A549 (cell line): ENCODE measurements around the gene CPEB4. TPM values are rescaled to one million over a fixed set of nuclear protein-coding genes. Genes with fewer than 3 reads are reported as not detected.
A peak's percentile ranks its signal among the peaks of the same experiment; 100 is the strongest.

ENCODE experiments used
- ATOH8 ChIP-seq: fragments of 250-450 bp; sonication (Bioruptor Pico); IDR thresholded peaks from 2 replicates; pipeline ENCODE4 v1.5.0; 2020; ENCODE audit warnings: low read depth, mild to moderate bottlenecking, moderate library complexity
- BCL3 ChIP-seq: fragments of >200 bp; sonication (Bioruptor Twin); formaldehyde crosslinking; IDR thresholded peaks from 3 replicates; pipeline ENCODE4 v1.6.1; 2016
- BHLHE40 ChIP-seq: IDR thresholded peaks from 2 replicates; pipeline ENCODE4 v1.6.1; 2012; ENCODE audit warnings: low read depth, low read length, inconsistent platforms
- CBX8 ChIP-seq: fragments of 200-600 bp; sonication (generic); IDR thresholded peaks from 2 replicates; pipeline ENCODE4 v1.6.1; 2016
- CEBPB ChIP-seq, 2 experiments: fragments of >200 bp in 1 of 2; sonication (Bioruptor Twin) in 1 of 2; formaldehyde crosslinking in 1 of 2; IDR thresholded peaks; 2 replicates each; pipeline ENCODE4 v1.6.1; 2012 to 2016
- CHD2 ChIP-seq: fragments of 150-350 bp; IDR thresholded peaks from 2 replicates; pipeline ENCODE4 v1.6.1; 2014; ENCODE audit warnings: low read length; ENCODE audit not compliant: partially characterized antibody
- CHD4 ChIP-seq: fragments of 200-600 bp; sonication (generic); IDR thresholded peaks from 2 replicates; pipeline ENCODE4 v1.6.1; 2016; ENCODE audit warnings: antibody characterized with exemption, mild to moderate bottlenecking, borderline replicate concordance
- EHF ChIP-seq: fragments of 250-450 bp; sonication (Bioruptor Pico); IDR thresholded peaks from 2 replicates; pipeline ENCODE4 v1.5.0; 2020; ENCODE audit warnings: mild to moderate bottlenecking
- EHMT2 ChIP-seq: fragments of 200-600 bp; sonication (generic); IDR thresholded peaks from 2 replicates; pipeline ENCODE4 v1.6.1; 2016; ENCODE audit warnings: antibody characterized with exemption, low read depth, mild to moderate bottlenecking, moderate library complexity
- ELK1 ChIP-seq: fragments of 150-350 bp; IDR thresholded peaks from 2 replicates; pipeline ENCODE4 v1.6.1; 2014; ENCODE audit warnings: low read depth, mild to moderate bottlenecking, low read length
- EP300 ChIP-seq, 2 experiments: fragments of >200 bp; sonication (Bioruptor Twin); formaldehyde crosslinking; IDR thresholded peaks; 2 replicates in 1 of 2; 3 replicates in 1 of 2; pipeline ENCODE4 v1.6.1; 2016 to 2017
- FOSL2 ChIP-seq, 2 experiments: fragments of 450-650 bp in 1 of 2; fragments of >200 bp in 1 of 2; sonication (Bioruptor Twin) in 1 of 2; formaldehyde crosslinking; IDR thresholded peaks; 2 replicates each; pipeline versions ENCODE4 v1.5.0 to v1.6.1; 2016 to 2020; ENCODE audit warnings: mild to moderate bottlenecking in 1 of 2, moderate library complexity in 1 of 2
- GATA3 ChIP-seq: IDR thresholded peaks from 2 replicates; pipeline ENCODE4 v1.6.1; 2012; ENCODE audit warnings: borderline replicate concordance
- HDAC2 ChIP-seq: fragments of 200-600 bp; sonication (generic); IDR thresholded peaks from 2 replicates; pipeline ENCODE4 v1.6.1; 2016
- HEYL ChIP-seq: fragments of 250-450 bp; sonication (Bioruptor Pico); IDR thresholded peaks from 2 replicates; pipeline ENCODE4 v1.8.0; 2021; ENCODE audit warnings: mild to moderate bottlenecking, moderate library complexity
- HMGXB4 ChIP-seq: fragments of 250-450 bp; sonication (Bioruptor Pico); IDR thresholded peaks from 2 replicates; pipeline ENCODE4 v1.5.0; 2021; ENCODE audit warnings: mild to moderate bottlenecking, moderate library complexity, borderline replicate concordance
- HOXA7 ChIP-seq: fragments of 250-450 bp; sonication (Bioruptor Pico); IDR thresholded peaks from 2 replicates; pipeline ENCODE4 v1.5.0; 2020; ENCODE audit warnings: mild to moderate bottlenecking, moderate library complexity
- HOXB5 ChIP-seq: fragments of 250-450 bp; sonication (Bioruptor Pico); IDR thresholded peaks from 2 replicates; pipeline ENCODE4 v1.5.0; 2020; ENCODE audit warnings: mild to moderate bottlenecking, moderate library complexity
- JUN ChIP-seq, 2 experiments: fragments of >200 bp; sonication (Bioruptor Twin); formaldehyde crosslinking; IDR thresholded peaks; 2 replicates in 1 of 2; 3 replicates in 1 of 2; pipeline ENCODE4 v1.6.1; 2016 to 2017
- KDM1A ChIP-seq: fragments of 200-600 bp; sonication (generic); IDR thresholded peaks from 2 replicates; pipeline ENCODE4 v1.6.1; 2016; ENCODE audit warnings: low read depth, mild to moderate bottlenecking
- MAFK ChIP-seq: fragments of 450-650 bp; IDR thresholded peaks from 2 replicates; pipeline ENCODE4 v1.6.1; 2014; ENCODE audit not compliant: partially characterized antibody
- MYC ChIP-seq: IDR thresholded peaks from 2 replicates; pipeline ENCODE4 v1.6.1; 2012; ENCODE audit warnings: mild to moderate bottlenecking, inconsistent platforms, low read length, improper control_type of control experiment, borderline replicate concordance
- NFE2L2 ChIP-seq: fragments of 150-350 bp; conservative IDR thresholded peaks from 2 replicates; pipeline ENCODE4 v1.6.1; 2014; ENCODE audit warnings: low read length
- NPAS2 ChIP-seq: fragments of 250-450 bp; sonication (Bioruptor Pico); IDR thresholded peaks from 2 replicates; pipeline ENCODE4 v1.8.0; 2022; ENCODE audit warnings: mild to moderate bottlenecking, moderate library complexity, borderline replicate concordance
- NR3C1 ChIP-seq: fragments of >200 bp; sonication (Bioruptor Twin); formaldehyde crosslinking; IDR thresholded peaks from 3 replicates; pipeline ENCODE4 v1.6.1; 2017
- PBX3 ChIP-seq: IDR thresholded peaks from 2 replicates; pipeline ENCODE4 v1.6.1; 2012
- PHF8 ChIP-seq: fragments of 200-600 bp; sonication (generic); IDR thresholded peaks from 2 replicates; pipeline ENCODE4 v1.6.1; 2016; ENCODE audit warnings: low read depth, mild to moderate bottlenecking, antibody characterized with exemption, moderate library complexity, borderline replicate concordance
- POLR2A ChIP-seq: IDR thresholded peaks from 2 replicates; pipeline ENCODE4 v1.6.1; 2012; ENCODE audit warnings: mild to moderate bottlenecking, low read length
- RAD21 ChIP-seq, 2 experiments: fragments of >200 bp in 1 of 2; sonication (Bioruptor Twin) in 1 of 2; formaldehyde crosslinking in 1 of 2; IDR thresholded peaks in 1 of 2; conservative IDR thresholded peaks in 1 of 2; 2 replicates in 1 of 2; 3 replicates in 1 of 2; pipeline ENCODE4 v1.6.1; 2012 to 2018; ENCODE audit warnings: inconsistent platforms in 1 of 2
- RARB ChIP-seq: fragments of 250-450 bp; sonication (Bioruptor Pico); IDR thresholded peaks from 2 replicates; pipeline ENCODE4 v1.8.0; 2021; ENCODE audit warnings: mild to moderate bottlenecking, moderate library complexity
- RFX5 ChIP-seq: fragments of 450-650 bp; IDR thresholded peaks from 2 replicates; pipeline ENCODE4 v1.7.1; 2014; ENCODE audit warnings: antibody characterized with exemption, mild to moderate bottlenecking, moderate library complexity
- RNF2 ChIP-seq: fragments of 200-600 bp; sonication (generic); IDR thresholded peaks from 2 replicates; pipeline ENCODE4 v1.6.1; 2016; ENCODE audit warnings: low read depth, mild to moderate bottlenecking, antibody characterized with exemption, moderate library complexity, borderline replicate concordance
- USF2 ChIP-seq: fragments of 450-650 bp; IDR thresholded peaks from 2 replicates; pipeline ENCODE4 v1.6.1; 2014; ENCODE audit warnings: antibody characterized with exemption
- ZC3H11A ChIP-seq: fragments of 450-650 bp; IDR thresholded peaks from 2 replicates; pipeline ENCODE4 v1.6.1; 2014; ENCODE audit warnings: antibody characterized with exemption, mild to moderate bottlenecking
- ZFP36 ChIP-seq: fragments of 450-650 bp; IDR thresholded peaks from 2 replicates; pipeline ENCODE4 v1.6.1; 2014; ENCODE audit warnings: borderline replicate concordance; ENCODE audit not compliant: partially characterized antibody
- polyA plus RNA-seq, 4 experiments: library from polyadenylated mRNA; depleted of rRNA in 3 of 4; stranded (reverse); fragments of >200 nt; fragmentation: RNase III in 1 of 4; extraction: RNeasy Plus Mini Kit Qiagen cat#74134 plus additional on column Dnase treatment in 1 of 4; gene quantifications; 2 replicates in 3 of 4; 3 replicates in 1 of 4; pipeline ENCODE4 v1.2.3, GENCODE V29; 2011 to 2017

Gene CPEB4
- polyA plus RNA-seq, 2 of the 4 experiments (the other 2 are of a cell fraction) = 11.4 to 50.0 TPM

GRCh38 chr5:173969167-173970049, 81.3 kb downstream of the CPEB4 start (continued):
- TF ChIP-seq BHLHE40 = 0 out of 2 replicates have a peak, but pooled peaks have one; percentile 13
- TF ChIP-seq FOSL2 (IDR thresholded peaks at IDR 0.05) = peak; percentile 65; the same call in 1 of the 2 replicates
- TF ChIP-seq FOSL2 (CRISPR knock-in tag; IDR thresholded peaks at IDR 0.05) = peak; percentile 90
- no peak for TF ChIP-seq NR3C1
- peak; percentile 26; the same call in 1 of the 2 replicates for TF ChIP-seq USF2
- peak; percentile 74; the same call in 1 of the 3 replicates for TF ChIP-seq BCL3
- TF ChIP-seq HDAC2 = no peak
- TF ChIP-seq EHF = no peak
- TF ChIP-seq ELK1 = no peak
- no peak for TF ChIP-seq ZC3H11A
- TF ChIP-seq HOXB5 (CRISPR knock-in tag) = peak; percentile 60; the same call in 1 of the 2 replicates
- TF ChIP-seq CEBPB (IDR thresholded peaks at IDR 0.05) = peak in 1 of 2 experiments; percentile 71; a peak in 2 of 4 replicates
- TF ChIP-seq HEYL (CRISPR knock-in tag) = peak; percentile 66; the same call in 1 of the 2 replicates
- peak; percentile 59; the same call in 1 of the 2 replicates for TF ChIP-seq NFE2L2
- 0 out of 2 replicates have a peak, but pooled peaks have one; percentile 14 for TF ChIP-seq NPAS2 (CRISPR knock-in tag)
- no peak for TF ChIP-seq RNF2
- TF ChIP-seq CHD2 = no peak
- TF ChIP-seq EHMT2 = no peak
- TF ChIP-seq EP300 (IDR thresholded peaks at IDR 0.05) = peak; percentile 77 to 78; a peak in 2 of 5 replicates
- TF ChIP-seq RFX5 = no peak
- 0 out of 2 replicates have a peak, but pooled peaks have one; percentile 66 for TF ChIP-seq ATOH8 (CRISPR knock-in tag)
- no peak for TF ChIP-seq KDM1A
- TF ChIP-seq ZFP36 = no peak
- no peak for TF ChIP-seq PHF8
- TF ChIP-seq MAFK = peak; percentile 100
- no peak for TF ChIP-seq RARB (CRISPR knock-in tag)
- TF ChIP-seq HMGXB4 (CRISPR knock-in tag) = no peak
- TF ChIP-seq POLR2A = no peak
- TF ChIP-seq CHD4 = no peak
- TF ChIP-seq PBX3 = no peak
- peak; percentile 78 to 83 for TF ChIP-seq JUN (IDR thresholded peaks at IDR 0.05)
- no peak for TF ChIP-seq HOXA7 (CRISPR knock-in tag)
- no peak for TF ChIP-seq CBX8
- peak; percentile 87; the same call in 1 of the 2 replicates for TF ChIP-seq GATA3
- TF ChIP-seq RAD21 (conservative IDR thresholded peaks at IDR 0.05 in 1 of 2, IDR thresholded peaks at IDR 0.05 in 1 of 2) = peak; percentile 16 to 43; a peak in 3 of 5 replicates
- no peak for TF ChIP-seq MYC
